Karpas-422 (cell line): ENCODE data around the gene NACA2. TPM values are rescaled to one million over a fixed set of nuclear protein-coding genes. Genes with fewer than 3 reads are reported as not detected.

ENCODE experiments used
- DNase-seq: peaks from one replicate; pipeline ENCODE4 v3.0.0-alpha.2; 2015
- H2AFZ ChIP-seq: fragments of 200-600 bp; sonication (generic); 2 replicates; pipeline ENCODE4 v1.6.1; 2014; ENCODE audit warnings: antibody characterized with exemption, low read length, mixed read lengths
- H3K27ac ChIP-seq: fragments of 200-600 bp; sonication (generic); 2 replicates; pipeline ENCODE4 v1.5.1; 2014; ENCODE audit warnings: mild to moderate bottlenecking, low read length, moderate library complexity
- H3K27me3 ChIP-seq: fragments of 200-600 bp; sonication (generic); 2 replicates; pipeline ENCODE4 v1.6.1; 2014; ENCODE audit warnings: low read length, mixed read lengths
- H3K36me3 ChIP-seq: fragments of 200-600 bp; sonication (generic); 2 replicates; pipeline ENCODE4 v1.6.1; 2014; ENCODE audit warnings: low read length, mixed read lengths; ENCODE audit not compliant: insufficient read depth
- H3K4me1 ChIP-seq: fragments of 200-600 bp; sonication (generic); 2 replicates; pipeline ENCODE4 v1.6.1; 2014; ENCODE audit warnings: mild to moderate bottlenecking, low read length, mixed read lengths
- H3K4me2 ChIP-seq: fragments of 200-600 bp; sonication (generic); 2 replicates; pipeline ENCODE4 v1.6.1; 2014; ENCODE audit warnings: low read length, low read depth, mild to moderate bottlenecking; ENCODE audit not compliant: poor library complexity, severe bottlenecking
- H3K4me3 ChIP-seq: fragments of 200-600 bp; sonication (generic); 2 replicates; pipeline ENCODE4 v1.5.1; 2014; ENCODE audit warnings: mild to moderate bottlenecking, antibody characterized with exemption, low read length, mixed read lengths
- H3K79me2 ChIP-seq: fragments of 200-600 bp; sonication (generic); 2 replicates; pipeline ENCODE4 v1.6.1; 2014; ENCODE audit warnings: mild to moderate bottlenecking, low read length, mixed read lengths
- H3K9ac ChIP-seq: fragments of 200-600 bp; sonication (generic); 2 replicates; pipeline ENCODE4 v1.6.0; 2014; ENCODE audit warnings: low read length
- H3K9me2 ChIP-seq: fragments of 200-600 bp; sonication (generic), shearing (Covaris generic); replicated peaks from 2 replicates; pipeline ENCODE4 v1.6.0; 2014; ENCODE audit warnings: mild to moderate bottlenecking, low read length, moderate library complexity; ENCODE audit not compliant: insufficient read depth
- H3K9me3 ChIP-seq: fragments of 300-700, 200-600 bp; sonication (generic); 2 replicates; pipeline ENCODE4 v1.6.1; 2014; ENCODE audit warnings: low read length, mixed read lengths
- H4K20me1 ChIP-seq: fragments of 200-600 bp; sonication (generic); 2 replicates; pipeline ENCODE4 v1.6.1; 2014; ENCODE audit warnings: mild to moderate bottlenecking, antibody characterized with exemption, low read length, low read depth; ENCODE audit not compliant: insufficient read depth
- total RNA-seq: library from RNA; depleted of rRNA; stranded (reverse); fragments of >200 nt; shearing (Covaris generic); gene quantifications from 2 replicates; pipeline ENCODE4 v1.2.3, GENCODE V29; 2014; ENCODE audit warnings: low replicate concordance

Gene NACA2
- total RNA-seq, 1 experiment from 2014 or later = not detected

- Histone ChIP-seq H3K4me1 (peaks cover 10% of the 10 kb centered on the region), H3K36me3 (no peaks in the 10 kb centered on the region), H3K27ac (no peak overlapping the region), H3K4me2 (no peak overlapping the region), H3K4me3 (no peak overlapping the region), H4K20me1 (no peaks in the 10 kb centered on the region), H3K9ac (no peak overlapping the region), H2AFZ (no peak overlapping the region), H3K9me2 (no peaks in the 10 kb centered on the region), H3K27me3 (no peaks in the 10 kb centered on the region), H3K79me2 (no peaks in the 10 kb centered on the region), H3K9me3 (no peaks in the 10 kb centered on the region)
- no peak for DNase-seq
Measured at GRCh38 chr17:61597607-61598006, 6.6 kb upstream of the NACA2 start.

- Histone ChIP-seq H3K4me3 (no peak overlapping the region), H2AFZ (no peak overlapping the region), H3K9me2 (no peaks in the 10 kb centered on the region), H3K4me1 (peaks cover 19% of the 10 kb centered on the region), H3K36me3 (no peaks in the 10 kb centered on the region), H3K9me3 (no peaks in the 10 kb centered on the region), H3K27ac (no peak overlapping the region), H3K4me2 (no peak overlapping the region), H3K9ac (no peak overlapping the region), H3K27me3 (no peaks in the 10 kb centered on the region), H4K20me1 (no peaks in the 10 kb centered on the region), H3K79me2 (no peaks in the 10 kb centered on the region)
- no peak for DNase-seq
Measured at GRCh38 chr17:61595418-61596186, 4.6 kb upstream of the NACA2 start.

- Histone ChIP-seq H4K20me1 (no peaks in the 10 kb centered on the region), H3K4me2 (no peak overlapping the region), H3K27me3 (no peaks in the 10 kb centered on the region), H3K9ac (no peak overlapping the region), H3K36me3 (no peaks in the 10 kb centered on the region), H3K9me3 (no peaks in the 10 kb centered on the region), H3K4me3 (no peak overlapping the region), H3K4me1 (peaks cover 21% of the 10 kb centered on the region), H3K27ac (no peak overlapping the region), H3K79me2 (no peaks in the 10 kb centered on the region), H2AFZ (no peak overlapping the region), H3K9me2 (no peaks in the 10 kb centered on the region)
- DNase-seq = no peak
Measured at GRCh38 chr17:61594294-61594825, 3.3 kb upstream of the NACA2 start.

- Histone ChIP-seq H3K36me3 (no peaks in the 10 kb centered on the region), H3K9me3 (no peaks in the 10 kb centered on the region), H3K9me2 (no peaks in the 10 kb centered on the region), H4K20me1 (no peaks in the 10 kb centered on the region), H3K4me2 (no peak overlapping the region), H3K27me3 (no peaks in the 10 kb centered on the region), H3K79me2 (no peaks in the 10 kb centered on the region), H3K9ac (no peak overlapping the region), H2AFZ (no peak overlapping the region), H3K27ac (no peak overlapping the region), H3K4me3 (no peak overlapping the region), H3K4me1 (peaks cover 31% of the 10 kb centered on the region)
- DNase-seq = no peak
Measured at GRCh38 chr17:61593426-61593825, 2.4 kb upstream of the NACA2 start.

- Histone ChIP-seq H2AFZ (no peak overlapping the region), H4K20me1 (no peaks in the 10 kb centered on the region), H3K79me2 (no peaks in the 10 kb centered on the region), H3K9me3 (no peaks in the 10 kb centered on the region), H3K4me1 (peaks cover 45% of the 10 kb centered on the region), H3K4me2 (no peak overlapping the region), H3K9me2 (no peaks in the 10 kb centered on the region), H3K27me3 (no peaks in the 10 kb centered on the region), H3K4me3 (no peak overlapping the region), H3K36me3 (no peaks in the 10 kb centered on the region), H3K27ac (no peak overlapping the region), H3K9ac (no peak overlapping the region)
- no peak for DNase-seq
Measured at GRCh38 chr17:61591930-61592329, 911 bp upstream of the NACA2 start.

- peaks cover 48% of the 10 kb centered on the region for H3K4me1 ChIP-seq
- H2AFZ ChIP-seq = no peak overlapping the region
- H4K20me1 ChIP-seq = no peaks in the 10 kb centered on the region
- no peak overlapping the region for H3K4me3 ChIP-seq
- H3K9ac ChIP-seq = no peak overlapping the region
- no peaks in the 10 kb centered on the region for H3K27me3 ChIP-seq
- no peaks in the 10 kb centered on the region for H3K9me2 ChIP-seq
- no peak for DNase-seq
- H3K79me2 ChIP-seq = no peaks in the 10 kb centered on the region
- no peak overlapping the region for H3K4me2 ChIP-seq
- H3K36me3 ChIP-seq = no peaks in the 10 kb centered on the region
- H3K27ac ChIP-seq = no peak overlapping the region
- H3K9me3 ChIP-seq = no peaks in the 10 kb centered on the region
Measured at GRCh38 chr17:61589990-61590389, 1.0 kb downstream of the NACA2 start.

- no peaks in the 10 kb centered on the region for H3K9me2 ChIP-seq
- H3K4me2 ChIP-seq = peak overlapping the region; percentile 51
- no peaks in the 10 kb centered on the region for H3K79me2 ChIP-seq
- H3K36me3 ChIP-seq = no peaks in the 10 kb centered on the region
- H4K20me1 ChIP-seq = no peaks in the 10 kb centered on the region
- DNase-seq = peak; percentile 74
- H2AFZ ChIP-seq = no peak overlapping the region
- peak overlapping the region; percentile 8 for H3K4me3 ChIP-seq
- peaks cover 45% of the 10 kb centered on the region for H3K4me1 ChIP-seq
- no peaks in the 10 kb centered on the region for H3K27me3 ChIP-seq
- H3K9ac ChIP-seq = no peak overlapping the region
- H3K9me3 ChIP-seq = no peaks in the 10 kb centered on the region
- peak overlapping the region; percentile 2; the same call in 1 of the 2 replicates for H3K27ac ChIP-seq
Measured at GRCh38 chr17:61587807-61588660, 3.0 kb downstream of the NACA2 start.

GRCh38 chr17:61587242-61587641 lies 3.8 kb downstream of the NACA2 start:
- Histone ChIP-seq H3K79me2 (no peaks in the 10 kb centered on the region), H4K20me1 (no peaks in the 10 kb centered on the region), H3K4me2 (peak overlapping the region; percentile 51), H3K4me3 (no peak overlapping the region), H3K27ac (no peak overlapping the region), H3K27me3 (no peaks in the 10 kb centered on the region), H3K4me1 (peaks cover 37% of the 10 kb centered on the region), H3K36me3 (no peaks in the 10 kb centered on the region), H3K9ac (no peak overlapping the region), H3K9me3 (no peaks in the 10 kb centered on the region), H2AFZ (no peak overlapping the region), H3K9me2 (no peaks in the 10 kb centered on the region)
- no peak for DNase-seq
